Liver (tissue), 9 donors: ENCODE measurements around the gene DIP2C. TPM values are rescaled to one million over a fixed set of nuclear protein-coding genes. Genes with fewer than 3 reads are reported as not detected.

Experiments
- DNase-seq: peaks from one replicate; pipeline ENCODE4 v3.0.0-alpha.2; 2017; ENCODE audit warnings: low spot score
- H3K27ac ChIP-seq, 2 donors: one replicate each; pipeline ENCODE4 v1.7.0; 2013; ENCODE audit warnings: inconsistent platforms in 2 of 2, low read length in 2 of 2, control low read depth in 1 of 2, low read depth in 1 of 2, mild to moderate bottlenecking in 1 of 2
- H3K27me3 ChIP-seq, 4 donors: one replicate each; pipeline versions ENCODE4 v1.6.1 to v1.7.0; 2013; ENCODE audit warnings: low read length in 3 of 4, inconsistent platforms in 1 of 4, mild to moderate bottlenecking in 1 of 4, moderate library complexity in 1 of 4; ENCODE audit not compliant: control insufficient read depth in 4 of 4, insufficient read depth in 4 of 4
- H3K36me3 ChIP-seq, 4 donors: one replicate each; pipeline versions ENCODE4 v1.6.1 to v1.7.0; 2013; ENCODE audit warnings: low read length in 3 of 4, mild to moderate bottlenecking in 3 of 4, low read depth in 1 of 4, moderate library complexity in 1 of 4; ENCODE audit not compliant: control insufficient read depth in 4 of 4, insufficient read depth in 3 of 4
- H3K4me1 ChIP-seq, 4 donors: one replicate each; pipeline versions ENCODE4 v1.6.1 to v1.7.0; 2013; ENCODE audit warnings: low read length in 3 of 4, mild to moderate bottlenecking in 3 of 4, moderate library complexity in 1 of 4; ENCODE audit not compliant: control insufficient read depth in 4 of 4, insufficient read depth in 4 of 4
- H3K4me3 ChIP-seq, 3 donors: one replicate each; pipeline versions ENCODE4 v1.6.1 to v1.7.0; 2013; ENCODE audit warnings: low read length in 3 of 3, control low read depth in 1 of 3, low read depth in 1 of 3, mild to moderate bottlenecking in 1 of 3
- H3K9ac ChIP-seq, 2 donors: one replicate each; pipeline ENCODE4 v1.7.0; 2013; ENCODE audit warnings: low read length in 2 of 2, mild to moderate bottlenecking in 2 of 2, moderate library complexity in 2 of 2, control low read depth in 1 of 2, low read depth in 1 of 2
- H3K9me3 ChIP-seq, 4 donors: one replicate each; pipeline versions ENCODE4 v1.6.1 to v1.7.0; 2013; ENCODE audit warnings: low read length in 3 of 4; ENCODE audit not compliant: control insufficient read depth in 4 of 4
- CTCF ChIP-seq: fragments of 150-350 bp; IDR thresholded peaks from 2 replicates; pipeline ENCODE4 v1.5.1; 2017; ENCODE audit warnings: improper control_type of control experiment, low read depth, low read length; ENCODE audit not compliant: missing input control
- EGR1 ChIP-seq, 2 donors: IDR thresholded peaks; 2 replicates each; pipeline ENCODE4 v1.6.1; 2016 to 2018; ENCODE audit warnings: antibody characterized with exemption in 2 of 2, low read depth in 2 of 2
- FOXA2 ChIP-seq: IDR thresholded peaks from 2 replicates; pipeline ENCODE4 v1.6.1; 2016; ENCODE audit warnings: antibody characterized with exemption
- GABPA ChIP-seq, 2 donors: IDR thresholded peaks in 1 of 2; conservative IDR thresholded peaks in 1 of 2; 2 replicates each; pipeline ENCODE4 v1.6.1; 2016; ENCODE audit warnings: antibody characterized with exemption in 2 of 2, mild to moderate bottlenecking in 1 of 2, moderate library complexity in 1 of 2
- HNF4A ChIP-seq, 2 donors: conservative IDR thresholded peaks; 2 replicates each; pipeline ENCODE4 v1.6.1; 2016; ENCODE audit warnings: antibody characterized with exemption in 2 of 2, mild to moderate bottlenecking in 2 of 2
- HNF4G ChIP-seq: IDR thresholded peaks from 2 replicates; pipeline ENCODE4 v1.6.1; 2016; ENCODE audit warnings: antibody characterized with exemption
- JUND ChIP-seq, 2 donors: IDR thresholded peaks; 2 replicates each; pipeline ENCODE4 v1.6.1; 2016; ENCODE audit warnings: antibody characterized with exemption in 2 of 2
- NR2F2 ChIP-seq: IDR thresholded peaks from 2 replicates; pipeline ENCODE4 v1.6.1; 2016; ENCODE audit warnings: antibody characterized with exemption
- RAD21 ChIP-seq, 2 donors: IDR thresholded peaks; 2 replicates each; pipeline ENCODE4 v1.6.1; 2016; ENCODE audit warnings: antibody characterized with exemption in 2 of 2, mild to moderate bottlenecking in 2 of 2
- REST ChIP-seq: IDR thresholded peaks from 2 replicates; pipeline ENCODE4 v1.6.1; 2016; ENCODE audit warnings: antibody characterized with exemption, mild to moderate bottlenecking
- RXRA ChIP-seq, 2 donors: IDR thresholded peaks; 2 replicates each; pipeline ENCODE4 v1.6.1; 2017 to 2018; ENCODE audit warnings: antibody characterized with exemption in 2 of 2, mild to moderate bottlenecking in 1 of 2
- SP1 ChIP-seq: IDR thresholded peaks from 2 replicates; pipeline ENCODE4 v1.6.1; 2018; ENCODE audit warnings: antibody characterized with exemption, mild to moderate bottlenecking
- TAF1 ChIP-seq: conservative IDR thresholded peaks from 2 replicates; pipeline ENCODE4 v1.6.1; 2016; ENCODE audit warnings: antibody characterized with exemption, mild to moderate bottlenecking
- YY1 ChIP-seq: IDR thresholded peaks from 2 replicates; pipeline ENCODE4 v1.6.1; 2016; ENCODE audit warnings: antibody characterized with exemption, mild to moderate bottlenecking
- ZBTB33 ChIP-seq: IDR thresholded peaks from 2 replicates; pipeline ENCODE4 v1.6.1; 2016; ENCODE audit warnings: antibody characterized with exemption
- WGBS: extraction: QIAGEN DNeasy Blood & Tissue Kit; methylation state at CpG from one replicate; pipeline ENCODE4 v1.1.7; 2013; 5-methylcytosine and 5-hydroxymethylcytosine counted together
- polyA plus RNA-seq, 2 donors: library from polyadenylated mRNA; stranded (reverse) in 1 of 2; unstranded in 1 of 2; fragments of 200-250 nt in 1 of 2; fragments of >200 nt in 1 of 2; fragmentation: Nextera tagmentation in 1 of 2; extraction: Ambion mirVana in 1 of 2; gene quantifications; one replicate each; pipeline versions ENCODE4 v1.2.1 to v1.2.3, GENCODE V29; 2013 to 2015
- total RNA-seq, 2 donors: library from RNA; depleted of rRNA; stranded (reverse); fragments of >200 nt; gene quantifications; one replicate each; pipeline ENCODE4 v1.2.3, GENCODE V29; 2014
- TF ChIP-seq, protein P1 (sequence below): IDR thresholded peaks from 2 replicates; pipeline ENCODE4 v1.6.1; 2016; ENCODE audit warnings: antibody characterized with exemption
- TF ChIP-seq, protein P2 (sequence below): IDR thresholded peaks from 2 replicates; pipeline ENCODE4 v1.6.1; 2016; ENCODE audit warnings: antibody characterized with exemption
- donor health status: healthy.
- donor health status: healthy.
- donor health status: healthy.
- donor health status: healthy.
- donor health status: healthy.

The DIP2C gene
- total and polyA plus RNA-seq, 4 donors: 4.2 to 12.2 (median 5.7) TPM

DNA sequence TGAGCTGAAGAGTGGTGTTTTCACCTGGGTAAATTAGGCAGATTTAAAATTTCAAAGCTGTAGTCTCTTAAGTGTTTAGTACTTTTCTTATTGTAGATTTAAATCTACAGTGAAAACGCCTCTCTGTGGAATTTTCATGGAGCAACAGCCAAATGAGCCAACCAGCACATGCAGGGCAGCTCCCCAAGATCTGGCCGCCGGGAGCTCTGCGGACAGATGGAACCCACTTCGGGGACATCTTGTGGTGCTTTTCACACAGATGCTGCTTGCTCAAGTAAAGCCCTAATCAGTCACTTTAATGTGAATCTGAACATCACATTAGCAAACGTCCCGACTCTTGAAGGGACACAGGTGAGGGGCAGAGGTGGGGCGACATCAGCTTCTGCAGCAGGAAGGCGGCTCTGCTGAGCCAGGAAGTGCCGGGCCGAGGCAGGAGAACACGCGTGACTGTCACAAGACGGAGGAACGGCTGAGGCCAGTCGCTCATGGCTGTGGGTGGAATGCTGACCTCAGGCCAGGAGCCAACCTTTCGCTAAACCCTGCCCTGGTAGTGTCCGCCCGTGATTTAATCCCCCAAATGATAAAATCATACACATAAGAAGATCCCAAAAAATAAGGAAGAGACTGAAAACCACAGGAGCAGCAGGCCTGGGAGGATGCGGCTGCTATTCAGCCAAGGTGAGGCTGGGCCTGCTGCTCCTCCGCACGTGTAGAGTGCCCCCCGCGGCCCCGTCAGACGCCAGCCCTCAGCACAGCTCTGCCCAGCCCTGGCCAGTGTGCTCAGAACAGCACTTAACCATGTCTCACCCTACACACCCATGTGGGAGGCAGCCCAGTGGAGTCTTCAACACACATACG is 297.4 kb downstream of the DIP2C start:
- Histone ChIP-seq H3K9me3 (no peaks in the 10 kb centered on the region), H3K4me1 (no peaks in the 10 kb centered on the region), H3K9ac (no peak overlapping the region), H3K27me3 (no peaks in the 10 kb centered on the region), H3K4me3 (no peak overlapping the region), H3K36me3 (peaks cover 0 to 16% (median 6%) of the 10 kb centered on the region in 4 donors), H3K27ac (no peak overlapping the region)
- no peak for TF ChIP-seq GABPA (IDR thresholded peaks at IDR 0.05 in 1 of 2, conservative IDR thresholded peaks at IDR 0.05 in 1 of 2)
- no peak for TF ChIP-seq RXRA (IDR thresholded peaks at IDR 0.05)
- TF ChIP-seq FOXA2: no peak
- no peak for TF ChIP-seq HNF4G
- no peak for TF ChIP-seq ZBTB33
- TF ChIP-seq JUND (IDR thresholded peaks at IDR 0.05): no peak
- no peak for TF ChIP-seq REST
- TF ChIP-seq RAD21 (IDR thresholded peaks at IDR 0.05): no peak
- TF ChIP-seq, protein P1, sequence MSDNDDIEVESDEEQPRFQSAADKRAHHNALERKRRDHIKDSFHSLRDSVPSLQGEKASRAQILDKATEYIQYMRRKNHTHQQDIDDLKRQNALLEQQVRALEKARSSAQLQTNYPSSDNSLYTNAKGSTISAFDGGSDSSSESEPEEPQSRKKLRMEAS: no peak
- TF ChIP-seq CTCF: no peak
- TF ChIP-seq YY1: no peak
- no peak for TF ChIP-seq EGR1 (IDR thresholded peaks at IDR 0.05; ENCODE audit: low read depth in 2 of 2)
- TF ChIP-seq HNF4A (conservative IDR thresholded peaks at IDR 0.05): no peak
- no peak for DNase-seq
- WGBS: 97% methylated on average over 27 of the region's 27 CpGs

DNA sequence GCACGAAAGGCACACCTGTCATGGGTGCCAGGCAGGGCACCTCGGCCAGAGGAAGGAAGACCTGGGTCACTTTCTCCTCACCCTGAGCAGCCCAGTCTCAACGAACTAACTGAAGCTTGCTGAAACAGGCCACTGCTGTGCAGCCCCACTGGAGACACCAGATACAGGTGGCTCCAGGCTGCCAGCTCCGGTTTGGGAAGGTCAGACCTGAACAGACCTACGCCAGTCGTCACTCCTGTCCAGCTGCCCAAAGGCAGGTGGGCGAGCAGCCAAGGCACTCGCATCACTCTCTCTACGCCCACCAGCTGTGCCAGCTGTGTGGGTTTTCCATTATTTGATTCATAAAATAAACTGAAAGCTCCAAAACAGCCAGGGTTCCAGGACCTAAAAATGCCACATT is 298.2 kb downstream of the DIP2C start:
- Histone ChIP-seq H3K4me3 (no peak overlapping the region), H3K9me3 (no peaks in the 10 kb centered on the region), H3K9ac (no peak overlapping the region), H3K27me3 (no peaks in the 10 kb centered on the region), H3K4me1 (no peaks in the 10 kb centered on the region), H3K36me3 (peaks cover 0 to 24% (median 7%) of the 10 kb centered on the region in 4 donors), H3K27ac (no peak overlapping the region)
- WGBS: 87% methylated on average over 9 of the region's 9 CpGs
- DNase-seq: no peak
- TF ChIP-seq HNF4G: no peak
- TF ChIP-seq RXRA (IDR thresholded peaks at IDR 0.05): no peak
- TF ChIP-seq, protein P2, sequence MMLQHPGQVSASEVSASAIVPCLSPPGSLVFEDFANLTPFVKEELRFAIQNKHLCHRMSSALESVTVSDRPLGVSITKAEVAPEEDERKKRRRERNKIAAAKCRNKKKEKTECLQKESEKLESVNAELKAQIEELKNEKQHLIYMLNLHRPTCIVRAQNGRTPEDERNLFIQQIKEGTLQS: no peak
- TF ChIP-seq CTCF: no peak
- no peak for TF ChIP-seq YY1
- no peak for TF ChIP-seq NR2F2
- no peak for TF ChIP-seq ZBTB33
- TF ChIP-seq HNF4A (conservative IDR thresholded peaks at IDR 0.05): no peak
- TF ChIP-seq FOXA2: no peak
- TF ChIP-seq SP1: no peak
- TF ChIP-seq, protein P1: no peak
- TF ChIP-seq TAF1: no peak
- TF ChIP-seq GABPA (IDR thresholded peaks at IDR 0.05 in 1 of 2, conservative IDR thresholded peaks at IDR 0.05 in 1 of 2): no peak
- no peak for TF ChIP-seq JUND (IDR thresholded peaks at IDR 0.05)
